HTR-8/SVneo (cell line): ENCODE results near the gene HNRNPF.
"Not testable (repeated sequence)": the region's sequence is repeated elsewhere in the genome, so short reads cannot be mapped to it uniquely, and the experiment has no call there.

Source experiments
- DNase-seq: peaks from one replicate; pipeline ENCODE4 v3.0.0; 2011; ENCODE audit warnings: low spot score, mixed read lengths; ENCODE audit not compliant: insufficient read length
- FAIRE-seq: peaks from 2 replicates; lab custom pipeline; 2011; peaks lifted over from hg19 to GRCh38; lab: Jason Lieb, UNC

The HNRNPF gene

GRCh38 chr10:43424416-43424815 is 15.4 kb upstream of the HNRNPF start:
- DNase-seq (no peak), FAIRE-seq (no peak)

DNA sequence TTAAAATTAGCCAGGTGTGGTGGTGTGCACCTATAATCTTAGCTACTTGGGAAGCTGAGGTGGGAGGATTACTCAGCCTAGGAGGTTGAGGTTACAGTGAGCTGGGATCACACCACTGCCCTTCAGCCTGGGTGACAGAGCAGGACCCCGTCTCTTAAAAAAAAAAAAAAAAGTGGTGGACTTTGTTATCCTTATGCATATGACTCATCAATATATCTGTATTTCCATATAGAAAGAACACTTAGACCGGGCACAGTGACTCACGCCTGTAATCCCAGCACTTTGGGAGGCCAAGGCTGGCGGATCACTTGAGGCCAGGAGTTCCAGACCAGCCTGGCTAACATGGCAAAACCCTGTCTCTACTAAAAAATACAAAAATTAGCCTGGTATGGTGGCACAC is 13.0 kb upstream of the HNRNPF start:
- not testable (repeated sequence) for DNase-seq, FAIRE-seq

DNA sequence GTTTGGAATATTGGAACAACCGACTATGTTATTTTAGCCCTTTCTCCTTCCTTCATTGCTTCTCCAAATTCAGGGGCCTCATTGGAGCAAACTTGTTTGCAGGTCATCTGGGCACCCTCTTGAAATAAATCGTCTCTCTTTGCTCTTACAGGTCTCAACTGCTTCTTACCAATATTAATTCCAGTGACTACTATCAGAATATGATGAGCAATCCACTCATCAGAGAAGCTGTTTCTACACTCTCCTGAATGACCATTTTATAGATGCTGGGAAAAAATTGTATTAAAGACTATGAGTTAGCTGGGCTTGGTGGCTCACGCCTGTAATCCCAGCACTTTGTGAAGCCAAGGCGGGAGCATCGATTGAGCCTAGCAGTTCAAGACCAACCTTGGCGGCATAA is 12.5 kb upstream of the HNRNPF start:
- DNase-seq (no peak), FAIRE-seq (no peak)

GRCh38 chr10:43421201-43421507 is 12.2 kb upstream of the HNRNPF start:
- no peak for FAIRE-seq
- no peak for DNase-seq

DNA sequence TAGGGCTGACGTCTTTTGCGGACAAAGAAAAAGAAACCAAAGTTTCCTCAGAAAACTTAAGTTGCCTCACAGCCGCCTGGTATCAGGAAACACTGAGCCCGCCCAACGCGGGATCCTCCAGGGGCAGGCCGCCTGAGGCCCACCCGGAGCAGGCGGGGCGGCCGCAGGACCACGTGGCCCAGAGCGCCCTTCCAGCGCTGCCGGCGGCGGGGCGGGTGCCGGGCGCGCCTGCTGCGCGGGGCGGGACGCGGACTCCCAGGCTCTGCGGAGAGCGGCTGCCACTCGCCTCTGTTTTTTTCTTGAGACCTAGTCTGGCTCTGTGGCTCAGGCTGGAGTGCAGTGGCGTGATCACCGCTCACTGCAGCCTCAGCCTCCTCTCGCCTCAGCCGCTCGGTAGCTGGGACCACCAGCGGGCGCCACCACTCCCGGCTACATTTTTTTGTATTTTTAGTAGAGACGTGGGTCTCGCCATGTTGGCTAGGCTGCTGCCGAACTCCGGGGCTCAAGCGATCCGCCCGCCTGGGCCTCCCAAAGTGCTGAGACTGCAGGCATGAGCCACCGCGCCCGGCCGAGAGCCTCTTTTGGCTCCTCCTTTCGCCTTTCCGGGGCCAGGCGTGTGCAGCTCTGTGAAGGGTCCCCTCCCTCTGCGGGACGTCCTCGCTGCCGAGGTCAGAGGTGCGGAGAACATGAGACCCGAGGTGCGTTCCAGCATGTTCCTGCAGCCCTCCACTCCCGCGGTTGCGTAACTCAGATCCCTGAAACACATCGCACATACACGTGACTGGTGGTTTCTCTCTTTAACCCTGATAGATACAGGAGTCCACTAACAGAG is 11.6 kb upstream of the HNRNPF start:
- DNase-seq (peak; percentile 71), FAIRE-seq (peak; percentile 75)

- DNase-seq, result no peak
- FAIRE-seq, result no peak
These were observed 11.0 kb upstream of the HNRNPF start for GRCh38 chr10:43419997-43420368.

DNA sequence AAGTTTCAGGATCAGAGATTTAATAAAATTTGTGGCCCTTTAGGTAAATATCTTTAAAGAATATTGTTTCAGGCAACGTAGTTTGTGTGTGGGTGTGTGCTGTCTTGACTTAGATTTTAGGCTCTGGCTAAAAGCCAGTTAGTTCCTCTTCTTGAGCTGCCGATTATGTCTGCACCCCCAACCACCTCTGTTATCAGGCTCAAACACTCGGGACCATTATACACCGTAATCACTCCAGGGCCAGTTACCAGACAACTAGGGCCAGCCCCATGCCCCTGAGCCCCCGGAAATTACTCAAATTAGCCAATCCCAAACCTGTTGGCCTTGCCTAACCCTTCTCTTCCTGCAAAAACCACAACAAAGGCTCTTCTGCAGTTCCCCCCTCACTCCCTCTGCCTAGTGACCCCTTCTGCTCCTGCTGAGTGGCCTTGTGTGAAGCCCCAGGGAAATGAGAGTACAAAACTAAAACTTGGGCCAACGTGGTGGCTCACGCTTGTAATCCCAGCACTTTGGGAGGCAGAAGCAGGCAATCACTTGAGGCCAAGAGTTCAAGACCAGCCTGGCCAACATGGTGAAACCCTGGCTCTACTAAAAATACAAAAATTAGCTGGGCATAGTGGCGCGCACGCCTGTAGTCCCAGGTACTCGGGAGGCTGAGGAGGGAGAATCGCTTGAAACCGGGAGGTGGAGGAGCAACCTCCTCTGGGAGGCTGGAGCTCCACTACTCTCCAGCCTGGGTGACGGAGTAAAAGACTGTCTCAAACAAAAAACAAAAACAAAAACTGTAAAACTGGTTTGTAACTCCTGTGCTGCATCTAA is 9.2 kb upstream of the HNRNPF start:
- FAIRE-seq (no peak), DNase-seq (no peak)

DNA sequence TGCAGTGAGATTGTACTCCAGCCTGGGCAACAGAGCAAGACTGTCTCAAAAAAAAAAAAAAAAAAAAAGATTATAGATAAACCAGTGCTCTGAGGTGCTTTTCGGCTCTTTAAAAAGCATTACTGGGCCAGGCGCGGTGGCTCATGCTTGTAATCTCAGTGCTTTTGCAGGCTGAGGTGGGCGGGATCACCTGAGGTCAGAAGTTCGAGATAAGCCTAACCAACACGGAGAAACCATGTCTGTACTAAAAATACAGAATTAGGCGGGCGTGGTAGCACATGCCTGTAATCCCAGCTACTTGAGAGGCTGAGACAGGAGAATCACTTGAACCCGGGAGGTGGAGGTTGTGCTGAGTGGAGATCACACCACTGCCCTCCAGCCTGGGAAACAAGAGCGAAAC is 6.6 kb upstream of the HNRNPF start:
- FAIRE-seq, result no peak
- no peak for DNase-seq

DNA sequence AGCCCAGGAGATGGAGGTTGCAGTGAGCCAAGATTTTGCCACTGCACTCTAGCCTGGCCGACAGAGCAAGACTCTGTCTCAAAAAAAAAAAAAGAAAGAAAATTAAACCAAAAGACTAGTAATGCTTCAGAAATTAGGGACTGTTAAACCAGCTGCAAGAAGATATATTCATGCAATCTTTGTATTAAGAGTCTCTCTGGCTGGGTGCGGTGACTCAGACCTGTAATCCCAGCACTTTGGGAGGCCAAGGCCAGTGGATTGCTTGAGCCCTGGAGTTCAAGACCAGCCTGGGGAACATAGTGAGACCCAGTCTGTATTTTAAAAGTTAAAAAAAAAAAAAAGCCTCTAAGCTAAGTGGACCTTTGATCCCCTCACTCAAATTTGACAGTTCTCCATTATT is 2.5 kb upstream of the HNRNPF start:
- FAIRE-seq, result no peak
- no peak for DNase-seq

- DNase-seq (no peak), FAIRE-seq (no peak)
These were observed 1.4 kb upstream of the HNRNPF start for GRCh38 chr10:43410345-43410744.

DNA sequence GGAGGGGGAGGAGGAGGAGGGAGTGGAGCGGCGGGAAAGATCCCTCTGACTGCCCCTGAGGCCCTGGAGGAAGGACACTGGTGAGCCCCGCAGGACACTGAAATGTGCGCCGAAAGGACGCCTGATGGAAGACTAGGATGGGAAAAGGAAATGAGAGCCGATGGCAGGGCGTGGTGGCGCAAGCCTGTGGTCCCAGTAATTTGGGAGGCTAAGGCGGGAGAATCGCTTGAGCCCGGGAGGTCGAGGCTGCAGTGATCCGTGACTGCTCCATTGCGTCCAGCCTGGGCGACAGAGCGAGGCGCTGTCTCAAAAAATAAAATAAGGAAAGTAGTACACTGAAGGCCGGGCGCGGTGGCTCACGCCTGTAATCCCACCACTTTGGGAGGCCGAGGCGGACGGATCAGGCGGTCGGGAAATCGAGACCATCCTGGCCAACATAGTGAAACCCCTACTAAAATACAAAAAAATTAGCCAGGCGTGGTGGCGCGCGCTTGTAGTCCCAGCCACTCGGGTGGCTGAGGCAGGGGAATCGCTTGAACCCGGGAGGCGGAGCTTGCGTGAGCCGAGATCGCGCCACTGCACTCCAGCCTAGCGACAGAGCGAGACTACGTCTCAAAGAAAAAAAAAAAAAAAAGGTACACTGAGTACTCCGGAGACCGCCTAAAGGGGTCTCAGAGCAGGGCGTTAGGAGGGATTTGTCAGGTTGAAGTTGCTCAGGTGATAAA is 561 bp upstream of the HNRNPF start:
- FAIRE-seq (no peak), DNase-seq (no peak)

- DNase-seq (no peak), FAIRE-seq (no peak)
These were observed 666 bp downstream of the HNRNPF start for GRCh38 chr10:43408331-43408709.

- DNase-seq (peak; percentile 84), FAIRE-seq (no peak)
These were observed 1.2 kb downstream of the HNRNPF start for GRCh38 chr10:43407576-43408330.

DNA sequence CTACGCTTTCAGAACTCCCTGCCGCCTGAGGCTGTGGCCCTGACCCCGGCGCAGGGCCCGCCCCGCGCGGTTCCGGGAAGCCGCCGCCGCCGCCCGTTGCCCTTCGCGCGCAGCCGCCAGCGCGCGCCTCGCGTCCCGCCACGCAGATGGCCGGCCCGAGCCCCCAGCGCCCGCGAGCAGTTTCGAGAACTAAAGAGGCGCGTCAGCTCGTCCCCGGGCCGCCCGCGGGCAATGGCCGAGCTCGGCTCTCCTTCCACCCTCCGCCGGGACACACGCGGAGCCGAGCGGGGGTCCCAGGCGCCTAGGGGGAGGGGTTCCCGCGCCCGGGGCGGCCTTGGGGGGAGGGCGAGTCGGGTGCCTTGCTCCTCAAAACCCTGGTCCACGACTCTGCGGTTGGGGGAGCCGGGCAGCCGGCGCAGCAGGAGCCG is 1.8 kb downstream of the HNRNPF start:
- no peak for FAIRE-seq
- no peak for DNase-seq

DNA sequence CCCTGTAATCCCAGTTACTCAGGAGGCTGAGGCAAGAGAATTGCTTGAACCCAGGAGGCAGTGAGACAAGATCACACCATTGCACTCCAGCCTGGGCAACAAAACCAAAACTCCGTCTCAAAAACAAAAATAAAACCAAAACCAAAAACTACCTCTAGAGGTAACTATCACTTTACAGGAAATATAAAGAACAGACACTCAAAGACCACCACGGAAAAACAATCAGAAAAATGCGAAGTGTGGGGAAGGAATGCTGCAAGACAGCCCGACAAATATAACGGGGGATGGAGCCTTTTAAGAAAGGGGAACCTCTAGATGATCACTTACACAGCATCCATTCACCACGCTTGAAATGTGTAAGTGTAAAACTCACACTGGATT is 4.3 kb downstream of the HNRNPF start:
- no peak for DNase-seq
- no peak for FAIRE-seq

DNA sequence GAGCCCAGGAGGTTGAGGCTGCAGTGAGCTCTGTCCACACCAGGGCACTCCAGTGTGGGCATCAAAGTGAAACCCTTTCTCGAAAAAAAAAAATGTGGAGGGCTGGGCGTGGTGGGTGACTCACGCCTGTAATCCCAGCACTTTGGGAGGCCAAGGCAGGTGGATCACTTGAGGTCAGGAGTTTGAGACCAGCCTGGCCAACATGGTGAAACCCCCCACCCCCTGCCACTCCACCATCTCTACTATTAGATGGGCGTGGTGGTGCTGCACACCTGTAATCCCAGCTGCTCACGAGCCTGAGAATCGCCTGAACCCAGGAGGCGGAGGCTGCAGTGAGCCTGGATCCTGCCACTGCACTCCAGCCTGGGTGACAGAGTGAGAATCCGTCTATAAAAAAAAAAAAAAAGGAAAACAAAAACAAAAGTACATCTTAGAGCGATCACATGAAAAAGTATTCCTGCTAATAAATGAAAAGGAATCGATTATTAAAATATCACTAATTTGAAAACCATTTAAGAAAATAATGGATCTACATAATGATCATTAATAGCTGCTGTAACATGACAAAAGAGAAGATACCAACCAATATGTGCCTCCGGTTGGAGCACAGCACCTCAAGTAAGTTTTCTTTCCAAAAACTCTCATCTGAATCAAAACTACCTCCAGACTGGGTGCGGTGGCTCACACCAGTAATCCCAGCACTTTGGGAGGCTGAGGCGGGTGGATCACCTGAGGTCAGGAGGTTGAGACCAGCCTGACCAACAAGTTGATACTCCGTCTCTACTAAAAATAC is 4.9 kb downstream of the HNRNPF start:
- no peak for DNase-seq
- no peak for FAIRE-seq

DNA sequence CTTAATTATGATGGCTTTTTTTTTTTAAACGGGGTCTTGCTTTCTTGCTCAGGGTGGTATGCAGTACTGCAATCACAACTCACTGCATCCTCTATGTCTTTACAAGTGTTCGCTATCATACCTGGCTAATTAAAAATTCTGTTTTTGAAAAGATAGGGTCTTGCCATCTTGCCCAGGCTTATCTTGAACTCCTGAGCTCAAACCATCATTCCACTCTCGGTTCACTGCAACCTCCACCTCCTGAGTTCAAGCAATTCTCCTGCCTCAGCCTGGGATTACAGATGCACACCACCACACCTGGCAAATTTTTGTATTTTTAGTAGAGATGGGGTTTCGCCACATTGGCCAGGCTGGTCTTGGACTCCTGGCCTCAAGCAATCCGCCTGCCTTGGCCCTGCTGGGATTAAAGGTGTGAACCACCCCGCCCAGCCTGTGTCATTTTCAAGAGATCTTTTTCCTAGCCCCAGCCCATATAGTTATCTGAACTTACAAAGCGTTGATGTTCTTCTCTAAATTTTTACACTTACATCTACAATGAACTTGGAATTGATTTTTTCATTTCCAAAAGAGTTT is 6.0 kb downstream of the HNRNPF start:
- FAIRE-seq, result no peak
- no peak for DNase-seq

GRCh38 chr10:43402176-43402575 is 6.8 kb downstream of the HNRNPF start:
- DNase-seq (no peak), FAIRE-seq (no peak)

GRCh38 chr10:43401627-43402026 is 7.4 kb downstream of the HNRNPF start:
- DNase-seq (no peak), FAIRE-seq (no peak)
